ENCODE data around the gene SLC6A12. TPM values are rescaled to one million over a fixed set of nuclear protein-coding genes. Genes with fewer than 3 reads are reported as not detected.
"Not testable (repeated sequence)": the region's sequence is repeated elsewhere in the genome, so short reads cannot be mapped to it uniquely, and the experiment has no call there.

SLC6A12 gene
- total and polyA plus RNA-seq, 5 experiments from 2014 or later, result 0.78 TPM; not detected in 4

DNA sequence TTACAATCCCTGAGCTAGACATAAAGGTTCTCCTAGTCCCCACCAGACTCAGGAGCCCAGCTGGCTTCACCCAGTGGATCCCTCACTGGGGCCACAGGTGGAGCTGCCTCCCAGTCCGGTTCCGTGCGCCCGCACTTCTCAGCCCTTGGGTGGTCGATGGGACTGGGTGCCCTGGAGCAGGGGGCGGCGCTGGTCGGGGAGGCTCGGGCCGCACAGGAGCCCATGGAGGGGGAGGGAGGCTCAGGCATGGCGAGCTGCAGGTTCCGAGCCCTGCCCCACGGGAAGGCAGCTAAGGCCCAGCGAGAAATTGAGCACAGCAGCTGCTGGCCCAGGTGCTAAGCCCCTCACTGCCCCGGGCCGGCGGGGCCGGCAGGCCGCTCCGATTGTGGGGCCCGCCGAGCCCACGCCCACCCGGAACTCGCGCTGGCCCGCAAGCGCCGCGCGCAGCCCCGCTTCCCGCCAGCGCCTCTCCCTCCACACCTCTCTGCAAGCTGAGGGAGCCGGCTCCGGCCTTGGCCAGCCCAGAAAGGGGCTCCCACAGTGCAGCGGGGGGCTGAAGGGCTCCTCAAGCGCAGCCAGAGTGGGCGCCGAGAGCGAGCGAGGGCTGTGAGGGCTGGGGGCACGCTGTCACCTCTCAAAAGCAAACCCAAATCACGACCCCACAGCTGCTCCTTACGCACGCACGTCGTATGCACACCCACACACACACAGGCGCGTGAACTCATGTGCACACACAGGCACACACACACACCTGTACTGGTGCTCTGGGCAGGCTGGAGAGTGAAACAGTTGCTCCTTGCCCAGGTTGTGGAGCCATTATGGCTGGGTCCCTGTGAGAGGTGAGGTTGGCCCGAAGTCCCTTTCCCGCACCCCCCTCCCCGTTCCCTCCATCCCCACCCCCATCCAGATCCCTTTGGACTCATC lies 25.7 kb downstream of the SLC6A12 start:
- Mint-ChIP-seq H3K4me1 (peaks cover 0 to 14% (median 3%) of the 10 kb centered on the region in 4 donors), H3K4me3 (peak overlapping the region; percentile 66 to 89 (median 80)), H3K27me3 (peaks cover 1 to 33% (median 32%) of the 10 kb centered on the region in 5 donors)
- H3K36me3 Mint-ChIP-seq, ATAC-seq, H3K27ac Mint-ChIP-seq, H3K9me3 Mint-ChIP-seq, POLR2A ChIA-PET: not testable (repeated sequence)
- DNase-seq, result peak in 2 of 10 donors; percentile 7 to 8

- ATAC-seq, result no peak
- POLR2A ChIA-PET, result no interaction called here
- peaks cover 0 to 3% (median 0%) of the 10 kb centered on the region in 3 donors for H3K36me3 Mint-ChIP-seq
- no peak overlapping the region for H3K27ac Mint-ChIP-seq
- H3K27me3 Mint-ChIP-seq, result peaks cover 1 to 31% (median 15%) of the 10 kb centered on the region in 5 donors
- H3K9me3 Mint-ChIP-seq, result no peaks in the 10 kb centered on the region
- peak overlapping the region in 1 of 10 donors; percentile 67 for H3K4me3 Mint-ChIP-seq
- no peak for DNase-seq
- peaks cover 0 to 14% (median 3%) of the 10 kb centered on the region in 4 donors for H3K4me1 Mint-ChIP-seq
Observed at GRCh38 chr12:186006-186625, 27.8 kb downstream of the SLC6A12 start.

- Mint-ChIP-seq H3K27ac (no peak overlapping the region), H3K4me1 (peaks cover 0 to 14% (median 5%) of the 10 kb centered on the region in 4 donors), H3K9me3 (no peaks in the 10 kb centered on the region), H3K27me3 (peaks cover 1 to 31% (median 15%) of the 10 kb centered on the region in 5 donors), H3K4me3 (peak overlapping the region in 1 of 10 donors; percentile 67), H3K36me3 (peaks cover 0 to 3% (median 0%) of the 10 kb centered on the region in 3 donors)
- ATAC-seq (no peak), DNase-seq (peak in 1 of 10 donors; percentile 50)
- POLR2A ChIA-PET, result no interaction called here
Observed at GRCh38 chr12:185576-185955, 28.4 kb downstream of the SLC6A12 start.

DNA sequence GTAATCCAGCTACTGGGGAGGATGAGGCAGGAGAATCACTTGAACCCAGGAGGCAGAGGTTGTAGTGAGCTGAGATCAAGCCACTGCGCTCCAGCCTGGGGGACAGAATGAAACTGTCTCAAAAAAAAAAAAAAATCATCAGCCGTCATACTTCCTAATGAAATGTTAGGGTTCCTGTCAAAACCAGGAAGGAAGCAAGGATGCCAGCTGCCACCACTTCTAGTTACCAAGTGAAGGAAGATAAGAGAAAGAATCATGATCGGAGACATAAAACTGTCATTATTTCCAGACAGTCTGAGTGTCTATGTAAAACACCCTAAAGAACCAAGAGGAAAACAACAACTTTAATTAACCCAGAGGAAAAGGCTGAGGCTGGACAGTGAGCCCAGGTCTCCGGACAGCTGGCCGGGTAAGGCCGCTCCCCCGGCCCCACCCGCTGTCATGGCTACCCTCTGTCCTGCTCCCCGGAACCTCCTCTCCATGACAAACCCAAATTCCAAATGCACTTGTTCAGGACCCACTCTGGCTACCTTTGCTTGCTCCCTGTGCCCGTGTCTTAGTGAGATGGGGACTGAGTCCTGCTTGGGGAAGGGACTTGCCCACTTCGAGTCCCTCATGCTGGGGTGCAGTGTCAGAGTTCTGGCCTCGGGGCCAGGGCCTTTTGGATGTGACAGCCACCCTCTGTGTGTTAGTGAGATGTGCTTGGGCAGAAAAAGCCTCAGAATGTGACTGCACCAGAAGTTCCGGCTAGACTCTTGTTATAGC lies 29.0 kb downstream of the SLC6A12 start:
- Mint-ChIP-seq H3K36me3 (peaks cover 0 to 3% (median 0%) of the 10 kb centered on the region in 3 donors), H3K27ac (peak overlapping the region in 1 of 10 donors; percentile 37), H3K4me1 (peaks cover 2 to 17% (median 10%) of the 10 kb centered on the region in 4 donors), H3K4me3 (peak overlapping the region in 1 of 10 donors; percentile 18), H3K9me3 (no peaks in the 10 kb centered on the region), H3K27me3 (peaks cover 1 to 28% (median 15%) of the 10 kb centered on the region in 5 donors)
- no peak for ATAC-seq
- DNase-seq, result peak in 1 of 10 donors; percentile 56
- POLR2A ChIA-PET, result interaction anchor here (0.6 kb wide), 1 partner anchor 16 kb away, joined by 3 read pairs; no protein-coding TSS in a partner anchor

GRCh38 chr12:182381-182892 lies 31.5 kb downstream of the SLC6A12 start:
- H3K9me3 Mint-ChIP-seq, result no peaks in the 10 kb centered on the region
- ATAC-seq (no peak), DNase-seq (peak in 1 of 10 donors; percentile 35)
- H3K4me3 Mint-ChIP-seq, result no peak overlapping the region
- no peaks in the 10 kb centered on the region for H3K36me3 Mint-ChIP-seq
- peaks cover 3 to 14% (median 7%) of the 10 kb centered on the region in 4 donors for H3K4me1 Mint-ChIP-seq
- peaks cover 1 to 32% (median 15%) of the 10 kb centered on the region in 5 donors for H3K27me3 Mint-ChIP-seq
- H3K27ac Mint-ChIP-seq, result no peak overlapping the region
- POLR2A ChIA-PET, result no interaction called here

DNA sequence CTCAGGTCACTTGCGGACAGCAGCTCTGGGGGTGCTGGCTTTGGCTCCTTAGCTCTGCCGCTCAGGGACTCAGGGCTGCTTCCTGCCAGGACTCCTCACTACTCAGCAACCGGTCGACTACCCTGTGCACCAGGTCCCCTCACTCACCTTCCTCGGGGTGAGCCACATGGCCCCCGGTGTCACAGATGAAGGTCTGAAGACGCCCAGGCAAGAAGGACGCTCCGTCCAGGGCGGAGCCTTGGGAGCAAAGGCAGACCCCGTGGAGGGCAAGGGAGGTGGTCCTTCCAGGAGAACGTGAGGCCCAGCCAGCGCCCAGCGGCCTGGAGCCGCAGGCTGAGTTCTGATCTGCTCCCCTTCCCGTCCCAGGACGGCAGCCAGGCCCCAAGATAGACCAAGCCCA lies 32.0 kb downstream of the SLC6A12 start:
- DNase-seq, result peak in 1 of 10 donors; percentile 38
- no peaks in the 10 kb centered on the region for H3K36me3 Mint-ChIP-seq
- no peak overlapping the region for H3K4me3 Mint-ChIP-seq
- POLR2A ChIA-PET, result no interaction called here
- no peak for ATAC-seq
- H3K27ac Mint-ChIP-seq, result no peak overlapping the region
- H3K9me3 Mint-ChIP-seq, result no peaks in the 10 kb centered on the region
- peaks cover 3 to 14% (median 7%) of the 10 kb centered on the region in 4 donors for H3K4me1 Mint-ChIP-seq
- H3K27me3 Mint-ChIP-seq, result peaks cover 1 to 32% (median 15%) of the 10 kb centered on the region in 5 donors

DNA sequence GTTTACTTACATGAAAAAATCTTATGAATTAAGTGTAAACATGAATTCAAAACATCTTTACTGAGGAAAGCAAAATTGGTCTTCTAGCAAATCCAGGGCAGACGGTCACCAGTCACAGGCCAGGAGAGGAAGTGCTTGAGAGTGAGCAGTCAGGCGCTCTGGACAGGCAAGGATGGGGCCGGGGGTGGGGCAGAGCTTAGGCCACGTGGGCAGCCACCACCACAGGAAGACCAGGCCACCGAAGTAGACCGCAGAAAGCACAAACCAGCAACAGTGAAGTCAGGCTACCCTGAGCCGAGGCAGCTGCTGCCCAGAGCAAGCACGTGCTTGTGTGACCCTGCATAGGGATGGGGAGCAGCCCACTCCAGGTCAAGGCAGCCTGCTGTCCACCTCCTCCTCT lies 33.5 kb downstream of the SLC6A12 start:
- POLR2A ChIA-PET, result no interaction called here
- no peak for DNase-seq
- ATAC-seq, result no peak

DNA sequence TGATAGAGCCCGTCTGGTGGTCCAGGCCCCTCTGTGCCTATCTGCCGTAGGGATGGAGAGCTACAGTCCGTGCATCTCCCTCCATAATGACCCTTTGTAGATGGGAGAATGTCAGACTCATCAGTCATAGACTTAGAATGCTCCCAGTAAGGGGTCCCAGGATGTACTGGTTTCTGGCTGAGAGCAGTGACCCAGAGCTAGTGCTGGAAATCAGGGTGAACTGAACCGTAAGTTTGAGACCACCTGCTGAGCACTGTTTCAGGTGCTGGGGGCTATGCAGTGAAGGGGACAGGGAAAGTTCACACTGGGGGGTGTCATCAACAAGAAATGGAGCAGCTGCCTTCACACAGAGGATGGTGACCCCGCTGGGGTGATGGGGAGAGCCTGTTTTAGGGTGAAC lies 34.1 kb downstream of the SLC6A12 start:
- Mint-ChIP-seq H3K4me3 (no peak overlapping the region), H3K27ac (peak overlapping the region in 2 of 10 donors; percentile 25 to 66), H3K36me3 (no peaks in the 10 kb centered on the region), H3K4me1 (peaks cover 4 to 14% (median 7%) of the 10 kb centered on the region in 4 donors), H3K9me3 (no peaks in the 10 kb centered on the region), H3K27me3 (peaks cover 1 to 30% (median 12%) of the 10 kb centered on the region in 5 donors)
- DNase-seq (no peak), ATAC-seq (no peak)
- POLR2A ChIA-PET, result no interaction called here

More for the DNA sequence above, 33.5 kb downstream of the SLC6A12 start:
- no peaks in the 10 kb centered on the region for H3K9me3 Mint-ChIP-seq
- peak overlapping the region in 2 of 10 donors; percentile 25 to 72 for H3K27ac Mint-ChIP-seq
- no peaks in the 10 kb centered on the region for H3K36me3 Mint-ChIP-seq
- H3K4me1 Mint-ChIP-seq, result peaks cover 4 to 14% (median 7%) of the 10 kb centered on the region in 4 donors
- H3K27me3 Mint-ChIP-seq, result peaks cover 1 to 30% (median 14%) of the 10 kb centered on the region in 5 donors
- no peak overlapping the region for H3K4me3 Mint-ChIP-seq

DNA sequence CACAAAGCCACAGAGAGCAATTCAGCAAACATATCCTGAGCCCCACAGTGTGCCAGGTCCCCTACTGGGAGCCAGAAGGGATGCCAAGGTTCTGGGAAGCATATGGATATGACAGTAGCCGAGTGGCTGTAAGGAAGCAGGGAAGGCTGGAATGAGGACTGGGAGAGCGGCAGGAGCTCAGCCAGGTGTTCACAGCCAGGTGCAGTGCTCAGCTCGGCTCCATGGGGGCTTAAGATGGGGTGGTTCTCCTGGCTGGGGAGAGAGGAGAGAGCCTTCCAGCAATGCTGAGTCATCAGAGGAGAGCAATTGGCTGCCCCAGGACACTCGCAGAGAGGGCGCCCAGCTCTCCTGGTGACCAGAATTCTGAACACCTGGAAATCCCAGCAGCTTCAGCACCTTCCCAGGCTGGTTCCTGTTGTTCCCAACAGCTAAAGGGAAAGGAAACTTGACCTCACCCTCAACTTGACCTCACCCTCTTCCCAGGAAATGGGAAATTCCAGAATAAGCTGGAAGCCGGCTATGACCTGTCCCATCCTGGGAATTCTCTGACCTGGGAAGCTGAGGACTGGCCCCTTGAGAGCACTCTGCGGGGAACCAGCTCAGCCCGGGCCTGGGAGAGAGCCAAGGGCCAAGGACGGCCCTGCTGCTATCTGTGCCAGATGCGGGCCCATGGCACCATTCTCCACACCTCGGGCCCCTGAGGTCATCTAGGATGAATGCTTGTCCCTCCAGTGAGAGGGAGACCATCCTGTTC lies 34.6 kb downstream of the SLC6A12 start:
- DNase-seq, result no peak
- no peak for ATAC-seq
- H3K36me3 Mint-ChIP-seq, result no peaks in the 10 kb centered on the region
- H3K4me1 Mint-ChIP-seq, result peaks cover 4 to 14% (median 7%) of the 10 kb centered on the region in 4 donors
- H3K9me3 Mint-ChIP-seq, result no peaks in the 10 kb centered on the region
- POLR2A ChIA-PET, result no interaction called here
- H3K4me3 Mint-ChIP-seq, result no peak overlapping the region
- peak overlapping the region in 1 of 10 donors; percentile 55 for H3K27ac Mint-ChIP-seq
- peaks cover 1 to 28% (median 10%) of the 10 kb centered on the region in 5 donors for H3K27me3 Mint-ChIP-seq

DNA sequence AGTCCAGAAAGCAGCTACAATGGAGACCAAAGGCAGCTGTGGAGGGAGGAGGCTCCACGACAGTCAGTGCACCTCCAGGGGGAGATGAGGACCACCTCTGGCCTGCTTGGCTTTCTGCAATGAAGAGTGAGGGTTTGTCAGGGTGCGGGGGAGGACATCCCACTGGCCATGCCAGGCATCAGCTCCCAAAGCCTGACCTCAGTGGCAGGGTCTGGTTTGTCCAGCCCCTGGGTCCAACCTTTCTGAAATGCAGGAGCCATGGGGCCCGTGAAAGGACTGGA lies 35.2 kb downstream of the SLC6A12 start:
- DNase-seq (no peak), ATAC-seq (no peak)
- Mint-ChIP-seq H3K9me3 (no peaks in the 10 kb centered on the region), H3K27ac (peak overlapping the region in 1 of 10 donors; percentile 55), H3K4me1 (peaks cover 4 to 14% (median 7%) of the 10 kb centered on the region in 4 donors), H3K36me3 (no peaks in the 10 kb centered on the region), H3K4me3 (no peak overlapping the region), H3K27me3 (peaks cover 1 to 30% (median 9%) of the 10 kb centered on the region in 5 donors)
- POLR2A ChIA-PET, result no interaction called here

- Mint-ChIP-seq H3K27me3 (peaks cover 0 to 33% (median 7%) of the 10 kb centered on the region in 5 donors), H3K9me3 (no peaks in the 10 kb centered on the region), H3K4me1 (peaks cover 4 to 14% (median 7%) of the 10 kb centered on the region in 4 donors), H3K36me3 (no peaks in the 10 kb centered on the region), H3K27ac (peak overlapping the region in 1 of 10 donors; percentile 55), H3K4me3 (no peak overlapping the region)
- POLR2A ChIA-PET, result no interaction called here
- no peak for ATAC-seq
- DNase-seq, result no peak
Observed at GRCh38 chr12:177980-178828, 35.8 kb downstream of the SLC6A12 start.

All from naive thymus-derived CD8-positive, alpha-beta T cell (primary cell).